Hippocampal formation (tissue), 2 donors: ENCODE data around the gene TFF3.

ENCODE experiments used
- DNase-seq, 2 donors: peaks; one replicate each; lab custom pipeline; 2025; lab: John Stamatoyannopoulos, UW

Gene TFF3

DNA sequence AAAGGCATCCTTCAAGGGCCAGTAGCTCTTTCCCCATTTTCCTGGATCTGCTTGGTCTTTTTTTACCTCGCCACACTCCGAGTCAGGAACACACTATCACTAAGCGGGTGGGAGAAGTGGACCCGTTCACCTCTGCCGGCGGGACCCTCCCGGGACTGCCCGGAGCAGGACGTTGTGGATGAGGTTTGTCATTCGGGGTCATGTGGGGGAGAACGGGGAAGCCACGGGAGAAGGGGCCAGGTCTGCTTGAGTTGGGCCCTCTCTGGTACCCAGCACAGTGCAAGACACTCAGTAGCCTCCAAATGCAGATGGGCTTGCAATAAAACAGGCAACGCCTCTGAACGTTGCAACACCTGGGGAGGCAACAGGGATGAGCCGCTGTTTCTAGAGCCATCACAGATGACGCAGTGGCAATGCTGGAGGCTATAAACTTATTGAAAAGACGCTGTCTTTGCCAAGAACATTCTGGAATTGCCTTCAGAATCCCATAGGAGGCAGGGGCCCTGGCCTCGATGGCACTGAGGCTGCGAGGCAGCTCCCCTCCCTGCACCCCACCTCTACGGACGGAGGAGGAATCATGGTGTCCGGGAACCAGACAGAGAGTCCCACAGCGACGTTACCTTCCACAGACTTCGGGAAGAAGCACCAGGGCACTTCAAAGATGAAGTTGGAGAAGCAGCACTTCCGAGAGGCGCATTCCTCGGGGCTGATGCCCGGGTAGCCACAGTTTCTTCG lies 31.8 kb upstream of the TFF3 start:
- DNase-seq: no peak

DNA sequence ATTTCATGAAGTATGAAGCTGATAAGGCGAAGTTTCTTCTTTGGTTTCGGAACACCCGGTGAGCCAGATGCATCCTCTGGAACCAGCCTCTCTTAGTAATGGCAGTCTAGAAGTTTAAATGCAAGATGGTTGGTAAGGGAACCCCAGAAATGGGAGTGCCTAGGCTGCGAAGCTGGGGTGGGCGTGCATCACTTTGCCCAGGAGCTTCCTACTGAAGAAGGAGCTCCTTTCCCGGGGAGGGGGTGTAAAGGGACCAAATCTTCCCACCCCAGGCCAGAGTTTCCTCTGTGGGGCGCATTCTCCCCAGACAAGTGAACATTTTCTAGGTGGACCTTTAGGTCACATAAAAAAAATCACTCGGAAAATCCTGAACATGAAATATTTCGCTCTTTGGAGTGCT lies 31.2 kb upstream of the TFF3 start:
- no peak for DNase-seq

DNA sequence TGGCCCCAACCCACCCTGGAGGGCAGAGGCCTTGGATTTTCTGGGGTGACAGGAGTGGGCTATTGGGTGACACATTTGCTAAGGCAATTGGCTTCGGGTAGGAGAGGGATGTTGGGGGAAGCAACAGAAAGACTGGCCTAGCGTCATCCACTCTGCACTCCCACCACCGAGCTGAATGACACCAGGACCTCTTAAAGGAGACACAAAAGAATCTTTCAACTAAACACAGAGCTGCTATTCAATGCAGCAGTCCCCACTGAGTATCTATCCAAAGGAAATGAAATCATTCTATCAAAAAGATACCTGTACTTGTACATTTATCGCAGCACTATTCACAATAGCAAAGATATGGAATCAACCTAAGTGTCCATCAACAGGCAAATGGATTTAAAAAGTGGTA lies 29.4 kb upstream of the TFF3 start:
- no peak for DNase-seq

DNA sequence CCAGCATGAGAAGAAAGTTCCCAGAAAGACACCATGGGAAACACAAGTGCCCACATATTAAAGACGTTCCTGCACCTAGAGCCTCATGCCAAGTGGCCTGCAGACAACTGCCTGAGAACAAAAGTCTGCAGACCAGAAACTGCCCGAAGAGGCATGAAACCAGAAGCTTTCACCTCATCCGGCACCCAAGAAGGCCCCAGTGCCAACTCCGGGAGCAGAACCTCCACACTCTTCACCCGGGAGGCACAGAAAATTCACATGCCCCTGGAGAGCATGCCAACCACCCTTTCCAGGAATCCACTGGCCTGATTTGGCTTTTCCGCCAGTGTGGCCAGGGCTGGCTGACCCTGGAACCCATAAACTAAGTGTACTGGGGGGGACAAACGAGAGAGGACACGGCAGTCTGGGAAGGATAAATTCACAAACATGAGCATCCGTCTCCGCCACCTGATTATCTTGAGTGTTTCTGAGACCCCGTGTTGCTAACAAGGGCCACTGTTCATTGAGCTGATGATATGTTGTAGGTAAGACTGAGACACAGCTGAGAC lies 28.8 kb upstream of the TFF3 start:
- no peak for DNase-seq

DNA sequence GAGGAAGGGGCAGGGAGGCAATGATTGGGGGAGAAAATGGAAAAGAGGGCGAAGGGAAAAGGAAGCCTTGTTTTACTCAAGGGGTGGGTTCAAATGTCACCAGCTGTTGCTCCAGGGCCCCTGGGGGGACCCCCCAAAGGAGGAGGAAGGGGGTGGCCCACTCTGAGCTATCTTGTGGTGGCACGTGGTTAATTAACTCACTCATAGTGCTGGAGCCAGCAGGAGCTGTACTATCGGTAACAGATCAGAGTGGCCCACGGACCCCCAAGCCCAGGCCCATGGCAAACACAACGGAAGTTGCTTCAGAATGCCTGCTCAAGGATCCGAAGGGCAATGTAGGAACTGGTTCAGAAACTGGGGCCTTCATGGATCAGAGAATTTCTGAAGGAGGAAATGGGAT lies 28.3 kb upstream of the TFF3 start:
- DNase-seq: no peak

DNA sequence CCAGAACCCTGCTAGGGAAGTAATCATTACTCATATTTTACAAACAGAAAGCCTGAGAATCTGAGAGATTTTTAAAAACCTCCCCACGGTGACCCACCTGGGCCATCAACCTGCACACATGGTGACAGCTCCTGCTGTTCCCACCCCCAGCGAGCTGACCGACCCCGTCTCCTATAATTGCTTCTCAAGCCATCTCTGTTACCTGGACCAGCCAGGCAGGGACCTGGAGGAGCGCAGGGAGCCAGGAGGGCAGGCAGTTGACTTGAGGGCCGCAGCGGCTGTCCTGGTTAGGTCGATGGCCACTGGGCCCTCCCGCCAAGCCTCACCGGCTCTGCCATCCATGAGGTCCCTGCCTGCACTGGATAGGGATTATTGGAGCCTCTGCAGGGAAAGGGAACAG lies 27.9 kb upstream of the TFF3 start:
- no peak for DNase-seq

DNA sequence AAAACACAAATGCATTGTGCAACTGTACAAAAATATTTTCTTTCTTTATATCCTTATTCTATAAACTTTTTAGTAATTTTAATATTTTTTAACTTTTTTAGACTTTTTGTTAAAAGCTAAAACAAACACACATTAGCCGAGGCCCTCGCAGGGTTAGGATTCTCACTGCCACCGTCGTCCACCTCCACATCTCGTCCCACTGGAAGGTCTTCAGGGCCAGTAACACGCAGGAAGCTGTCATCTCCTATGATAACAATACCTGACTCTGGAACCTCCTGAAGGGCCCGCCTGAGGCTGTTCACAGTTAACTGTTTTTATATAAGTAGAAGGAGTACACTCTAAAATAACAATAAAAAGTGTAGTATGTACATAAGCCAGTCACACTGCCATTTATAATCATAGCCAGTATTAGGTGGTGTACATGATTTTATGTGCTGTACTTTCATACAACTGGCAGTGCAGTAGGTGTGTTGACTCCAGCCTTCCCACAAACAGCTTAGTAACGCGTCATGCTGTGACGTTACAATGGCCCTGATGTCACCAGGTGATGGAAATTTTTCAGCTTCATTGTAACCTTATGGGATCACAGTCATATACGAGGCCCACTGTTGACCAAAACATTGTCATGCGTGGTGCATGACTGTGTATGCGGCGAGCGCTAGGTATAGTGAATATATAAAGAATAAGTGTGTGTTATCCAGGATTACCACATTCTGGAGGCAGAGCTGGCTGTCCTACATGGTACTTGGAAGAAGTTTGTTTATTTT lies 26.8 kb upstream of the TFF3 start:
- DNase-seq: no peak

DNA sequence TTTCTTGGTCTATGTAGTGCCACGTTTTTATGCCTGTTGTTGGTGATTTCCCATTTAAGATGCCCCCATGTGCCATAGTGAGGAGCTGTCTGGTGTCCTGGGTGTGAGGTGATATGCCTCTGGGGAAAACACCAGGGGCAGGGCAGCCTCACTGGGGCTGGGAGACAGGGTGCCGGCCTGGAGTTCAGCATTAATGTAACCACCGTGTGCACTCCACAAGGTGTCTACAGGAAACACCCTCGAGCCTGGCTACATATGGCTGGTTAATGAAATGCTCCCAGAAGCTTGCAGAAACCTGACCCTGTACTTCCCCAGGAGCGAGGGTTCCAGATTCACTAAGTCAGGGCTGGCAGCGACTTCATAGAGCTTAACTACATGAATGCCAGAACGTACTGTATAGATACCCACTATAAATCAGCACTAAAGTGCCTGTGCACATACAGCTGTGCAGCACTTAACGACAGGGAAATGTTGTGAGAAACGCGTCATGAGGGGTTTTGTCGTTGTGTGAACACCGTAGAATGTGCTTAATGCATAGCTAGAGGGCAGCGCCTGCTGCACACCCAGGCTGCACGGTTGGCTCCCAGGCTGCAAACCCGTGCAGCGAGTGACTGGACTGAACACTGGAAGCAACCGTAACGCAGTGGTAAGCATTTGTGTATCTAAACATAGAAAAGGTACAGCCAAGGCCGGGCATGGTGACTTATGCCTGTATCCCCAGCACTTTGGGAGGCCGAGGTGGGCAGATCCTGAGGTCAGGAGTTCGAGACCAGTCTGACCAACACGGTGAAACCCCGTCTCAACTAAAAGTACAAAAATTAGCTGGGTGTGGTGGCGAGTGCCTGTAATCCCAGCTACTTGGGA lies 25.2 kb upstream of the TFF3 start:
- no peak for DNase-seq

DNA sequence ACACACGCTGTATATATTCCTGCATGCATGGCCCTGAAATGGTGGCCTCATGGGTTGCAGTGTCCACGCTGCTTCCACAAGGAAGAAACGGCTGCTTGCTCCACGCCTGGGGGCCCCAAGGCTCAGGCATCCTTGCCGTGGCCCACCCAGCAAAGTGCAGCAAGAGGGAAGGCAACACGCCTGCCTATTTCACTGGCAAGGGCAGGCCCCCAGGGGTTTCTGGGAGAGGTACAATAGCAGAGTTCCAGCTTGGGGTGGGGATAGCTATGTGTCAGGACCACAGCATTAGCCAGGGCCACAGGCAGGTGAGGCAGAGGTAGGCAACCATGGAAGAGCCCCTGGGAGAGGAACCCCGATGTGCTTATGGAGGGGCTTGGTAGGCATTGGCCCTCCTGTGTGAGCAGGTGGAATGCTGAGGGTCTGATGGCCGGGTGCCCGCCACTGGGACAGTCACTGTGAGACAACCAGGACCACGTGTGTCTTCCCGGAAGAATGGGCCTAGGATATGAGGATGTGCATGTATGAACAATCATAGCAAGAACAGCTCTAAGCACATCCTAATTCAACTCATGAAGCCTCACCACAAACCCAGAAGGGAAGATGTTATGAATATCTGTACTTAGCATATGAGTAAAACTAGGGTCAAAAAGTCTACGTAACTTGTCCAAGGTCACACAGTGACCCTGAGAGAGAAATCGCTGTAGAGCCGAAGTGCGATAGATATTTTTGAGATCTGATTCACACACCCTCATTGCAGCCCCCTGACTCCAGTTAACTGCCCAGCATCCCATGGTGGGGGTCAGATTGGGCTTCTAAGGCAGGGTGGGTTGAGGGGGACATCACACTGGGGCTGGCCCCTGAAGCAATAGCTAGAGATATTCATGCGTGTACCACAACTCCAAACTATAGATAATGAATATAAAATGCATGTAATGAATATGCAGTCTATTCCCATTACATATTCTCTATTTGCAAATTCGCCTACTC lies 23.8 kb upstream of the TFF3 start:
- DNase-seq: no peak

DNA sequence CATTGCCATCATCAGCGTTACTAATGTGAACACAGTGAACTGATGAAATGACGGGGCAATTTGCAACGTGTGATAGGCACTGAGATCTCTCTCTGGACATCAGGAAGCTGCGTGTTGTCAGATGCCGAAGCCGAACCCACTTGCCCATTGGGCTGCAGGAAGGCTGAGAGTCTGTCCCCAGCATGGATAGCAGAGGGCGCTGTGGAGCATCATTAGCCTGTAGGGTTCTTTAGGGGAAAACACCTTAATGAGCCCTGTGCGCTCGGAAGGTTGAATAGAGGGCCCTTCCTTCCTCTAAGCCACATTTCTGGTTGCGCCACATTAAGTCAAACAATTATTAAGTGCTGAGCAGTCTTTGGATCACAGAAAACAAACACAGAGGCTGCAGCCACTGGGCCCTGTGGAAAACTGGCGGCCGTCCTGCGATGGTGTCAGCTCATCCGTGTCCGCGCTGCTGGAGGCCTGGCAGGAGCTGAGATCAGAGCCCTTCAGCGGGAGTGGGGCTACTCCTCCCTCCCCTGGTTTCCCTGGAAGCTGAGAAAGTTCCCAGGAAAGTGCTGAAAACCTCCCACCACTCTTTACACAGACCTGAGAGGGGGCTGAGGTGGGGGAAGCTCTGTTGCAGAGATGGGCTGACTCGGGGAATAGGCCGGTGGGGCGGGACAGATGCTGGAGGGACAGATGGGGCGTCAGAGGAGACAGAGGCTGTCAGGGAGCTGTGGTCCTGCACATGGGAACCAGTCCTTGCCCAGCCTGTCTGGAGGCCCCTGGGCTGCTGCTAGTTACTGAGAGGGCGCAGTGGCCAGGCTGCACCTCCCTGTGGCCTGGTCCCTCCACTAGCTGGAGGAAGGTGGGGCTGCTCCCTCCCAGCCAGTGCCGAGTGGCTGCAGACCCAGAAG lies 22.9 kb upstream of the TFF3 start:
- DNase-seq: peak; percentile 37 to 58

DNA sequence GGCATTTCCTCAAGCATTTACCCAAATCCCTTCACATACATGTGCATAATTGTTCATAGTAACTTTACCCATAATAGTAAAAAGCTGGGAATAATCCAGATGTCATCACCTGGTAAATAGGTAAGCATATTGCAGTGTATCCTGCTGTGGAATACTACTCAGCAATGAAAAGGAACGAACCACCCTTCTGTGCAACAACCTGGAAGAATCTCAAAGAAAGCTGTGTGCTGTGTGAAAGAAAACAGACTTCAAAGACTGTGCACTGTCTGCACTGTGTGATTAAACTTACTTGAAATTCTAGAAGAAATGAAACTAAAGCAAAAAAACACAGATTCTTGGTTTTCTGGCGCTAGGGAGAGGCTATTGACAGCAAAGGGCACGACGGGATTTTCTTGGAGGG lies 22.1 kb upstream of the TFF3 start:
- DNase-seq: no peak

DNA sequence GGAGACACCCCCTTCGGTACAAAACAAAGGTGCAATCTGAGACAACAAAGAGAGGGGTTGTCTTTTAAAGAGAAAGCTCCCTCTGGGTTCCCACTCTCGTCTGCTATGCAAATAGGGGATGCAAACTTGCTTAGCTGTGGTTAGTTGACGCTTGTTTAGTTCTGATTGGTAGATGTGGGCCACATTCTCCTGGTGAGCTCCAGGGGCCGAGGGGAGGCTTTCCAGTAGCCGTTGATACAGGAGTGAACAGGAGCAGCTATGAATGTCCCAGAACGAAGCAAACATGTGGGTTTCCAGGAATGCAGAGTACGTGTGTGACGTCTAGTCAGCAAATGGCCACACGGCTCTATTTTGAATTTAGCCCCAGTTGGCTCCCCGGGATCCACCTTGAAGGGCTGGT lies 20.8 kb upstream of the TFF3 start:
- no peak for DNase-seq

DNA sequence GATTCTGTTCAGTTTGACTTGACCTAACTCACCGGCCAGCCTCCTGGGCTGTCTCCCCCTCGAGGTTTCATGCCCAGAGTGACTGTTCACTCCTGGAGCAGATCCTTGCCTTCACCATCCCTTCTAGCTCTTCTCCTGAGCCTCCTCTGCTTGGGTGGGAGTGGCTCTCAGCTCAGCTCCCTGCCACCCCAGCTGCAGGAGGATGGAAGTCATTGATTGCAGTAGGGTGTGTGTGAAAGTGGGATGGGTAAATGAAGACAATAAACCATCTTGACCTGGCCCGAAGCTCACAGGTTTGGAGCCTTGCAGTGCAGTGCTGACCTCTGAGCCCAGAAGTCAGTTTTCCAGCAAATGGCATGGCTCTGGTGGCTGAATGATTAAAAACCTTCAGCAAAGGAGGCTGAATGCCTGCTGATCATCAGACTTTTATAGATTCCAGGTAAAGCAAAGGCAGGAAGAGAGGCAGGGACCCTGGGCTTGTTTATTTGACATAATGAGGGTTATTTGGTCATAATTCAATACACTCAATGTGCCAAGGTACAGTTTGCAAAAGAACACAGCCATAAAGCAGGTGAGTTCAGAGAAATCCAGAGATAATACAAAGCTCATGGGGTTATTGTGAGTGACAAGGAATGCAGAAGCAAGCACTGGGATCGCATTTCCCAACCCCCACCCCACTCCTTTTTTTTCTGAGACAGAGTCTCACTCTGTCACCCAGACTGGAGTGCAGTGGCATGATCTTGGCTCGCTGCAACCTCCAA lies 17.5 kb upstream of the TFF3 start:
- DNase-seq: no peak

DNA sequence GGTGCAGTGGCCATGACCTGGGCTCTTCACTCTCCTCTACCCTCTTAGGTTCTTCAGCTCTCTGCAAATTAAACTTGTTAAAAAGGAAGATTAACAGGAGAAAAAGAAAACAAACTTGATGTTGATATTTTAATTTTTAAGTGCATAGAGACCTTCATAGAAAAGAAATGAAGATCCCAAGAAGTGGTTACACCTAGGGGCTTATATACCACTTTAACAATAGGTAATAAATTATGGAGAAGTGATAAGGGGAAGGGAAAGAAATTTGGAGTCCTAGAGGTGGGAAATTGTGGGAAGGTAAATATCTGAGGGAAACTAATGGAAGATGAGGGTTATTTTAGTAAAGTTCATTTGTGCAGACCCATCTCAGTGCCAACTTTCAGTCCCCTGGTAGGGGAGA lies 16.5 kb upstream of the TFF3 start:
- DNase-seq: no peak

DNA sequence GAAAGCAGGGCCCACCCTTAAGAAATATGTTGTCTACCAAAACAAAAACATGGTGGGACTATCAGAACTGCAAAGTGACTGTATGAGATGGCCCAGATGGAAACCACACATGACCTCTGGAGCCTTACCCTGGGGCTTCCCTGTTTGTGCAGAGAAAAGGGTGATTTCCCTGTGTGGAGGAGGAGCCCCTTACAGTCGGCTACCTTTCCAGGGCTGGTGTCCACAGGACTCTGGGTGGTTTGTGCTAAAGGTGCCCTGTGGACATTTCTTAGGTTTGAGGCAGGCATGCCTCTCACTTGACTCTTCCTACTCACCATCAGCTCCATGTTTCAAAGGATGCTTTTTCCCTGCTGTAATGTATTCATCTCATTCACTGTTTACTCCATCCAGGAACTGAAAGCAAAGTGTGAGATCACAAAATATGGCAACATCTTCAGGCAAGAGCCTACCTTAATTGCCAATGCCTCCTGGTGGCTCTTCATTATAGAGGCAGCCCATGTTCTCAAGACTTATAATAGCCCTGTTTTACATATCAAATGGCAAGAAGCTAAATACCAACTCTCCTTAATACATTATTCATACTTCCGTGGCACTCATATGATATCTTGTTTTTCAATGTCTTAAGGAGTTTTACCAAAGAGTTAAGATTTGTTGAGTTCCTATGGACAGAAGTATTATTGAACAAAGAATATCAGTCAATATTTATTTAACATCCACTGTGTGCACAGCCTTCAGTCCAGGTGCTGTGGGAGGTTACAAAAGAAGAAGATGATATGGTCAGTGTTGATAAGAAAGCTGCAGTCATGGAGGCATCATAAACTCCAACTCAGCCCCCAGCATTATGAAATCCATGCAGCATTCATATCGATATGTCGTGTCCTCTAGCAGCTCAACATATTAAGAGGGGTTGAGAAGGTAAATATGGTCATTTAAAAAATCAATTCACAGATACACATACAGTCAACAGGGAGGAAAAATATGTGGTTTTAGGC lies 15.5 kb upstream of the TFF3 start:
- no peak for DNase-seq

DNA sequence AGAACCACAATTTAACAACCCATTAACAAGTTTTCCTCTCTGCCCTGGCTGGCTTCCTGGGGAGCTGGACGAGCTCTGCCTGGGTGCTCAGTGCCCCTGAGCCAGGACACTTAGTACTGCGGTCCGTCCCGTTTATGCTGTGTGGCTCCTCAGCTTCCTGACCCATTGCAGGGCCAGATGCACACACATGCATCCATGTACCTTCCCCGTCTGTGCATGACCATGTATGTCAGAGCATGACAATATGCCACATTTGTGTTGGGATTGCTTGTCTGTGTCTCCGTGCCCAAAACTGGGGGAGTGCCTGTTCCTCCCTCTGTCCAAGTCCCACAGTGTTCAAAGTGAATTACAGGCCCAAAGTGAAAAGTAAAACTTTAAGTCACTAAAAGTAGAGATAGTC lies 9.7 kb upstream of the TFF3 start:
- no peak for DNase-seq

DNA sequence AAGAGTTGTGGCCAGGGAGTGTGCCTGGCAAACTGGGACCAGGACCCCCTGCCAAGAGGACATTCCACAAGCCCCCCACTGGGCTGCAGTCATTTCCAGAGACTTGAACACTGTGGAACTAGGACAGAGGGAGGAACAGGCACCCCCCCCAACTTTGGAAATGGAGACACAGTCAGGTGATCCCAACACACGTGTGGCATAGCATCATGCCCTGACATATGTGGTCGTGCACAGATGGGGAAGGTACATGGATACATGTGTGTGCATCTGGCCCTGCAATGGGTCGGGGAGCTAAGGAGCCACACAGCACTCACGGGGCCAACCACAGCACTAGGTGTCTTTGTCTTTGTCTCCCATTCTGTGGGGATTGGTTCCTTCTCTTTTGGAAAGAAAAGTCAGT lies 6.6 kb upstream of the TFF3 start:
- DNase-seq: no peak

DNA sequence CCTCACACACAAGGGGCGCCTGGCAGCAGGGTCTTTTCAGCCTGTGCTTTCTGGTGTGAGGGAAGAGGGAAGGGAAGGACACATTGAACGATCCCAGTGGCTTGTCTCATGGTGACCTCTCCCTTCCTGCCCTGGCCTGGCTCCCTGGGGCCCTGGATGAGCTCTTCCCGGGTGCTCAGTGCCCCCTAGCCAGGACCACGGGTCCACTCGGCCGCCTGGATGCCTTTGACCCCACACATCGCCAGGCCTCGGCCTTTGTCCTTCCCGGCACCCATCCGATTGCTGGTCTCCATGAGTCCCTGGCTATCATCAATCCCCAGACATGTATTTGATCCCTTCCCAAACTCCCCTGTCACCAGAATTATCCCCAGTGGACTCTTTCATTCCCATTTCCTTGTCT lies 6.0 kb upstream of the TFF3 start:
- no peak for DNase-seq
